GM12878 (cell line): ENCODE data around the gene WNT3A. TPM values are rescaled to one million over a fixed set of nuclear protein-coding genes. Genes with fewer than 3 reads are reported as not detected.

Experiments used
- ATAC-seq: fragments of 200-7000 bp; cut with Tn5 transposase; 3 replicates; pipeline ENCODE4 v1.9.1; 2020; ENCODE audit warnings: mild to moderate bottlenecking, moderate library complexity
- BruUV-seq: library from RNA; stranded (reverse); fragments of 400-500 nt; replicated peaks from 2 replicates; lab custom pipeline; 2021; lab: Mats Ljungman, UMichigan
- CTCF ChIA-PET: fragments of 300-600 bp; sonication (Branson Sonifier 250); formaldehyde crosslinking; extraction: SDS; loops from one replicate; lab custom pipeline; 2021; ENCODE audit warnings: inconsistent platforms; lab: Yijun Ruan, JAX
- POLR2A ChIA-PET: fragments of 350-600 bp; formaldehyde crosslinking; extraction: SDS; loops from one replicate; lab custom pipeline; 2021; ENCODE audit warnings: inconsistent platforms; lab: Charles Lee
- RAD21 ChIA-PET: fragments of 300-600 bp; sonication (Branson Sonifier 250); formaldehyde crosslinking; loops from one replicate; lab custom pipeline; 2023; ENCODE audit warnings: antibody characterized with exemption; ENCODE audit not compliant: unreplicated experiment; lab: Charles Lee
- SMC1A ChIA-PET: fragments of 300-600 bp; sonication (Branson Sonifier 250); formaldehyde crosslinking; loops from one replicate; lab custom pipeline; 2023; ENCODE audit not compliant: unreplicated experiment, uncharacterized antibody; lab: Charles Lee
- DNase-seq: peaks from one replicate; pipeline ENCODE4 v3.0.0-alpha.2; 2011; ENCODE audit warnings: low read depth, low spot score
- FAIRE-seq: peaks from 3 replicates; lab custom pipeline; 2011; peaks lifted over from hg19 to GRCh38; lab: Jason Lieb, UNC
- H2AFZ ChIP-seq: 2 replicates; pipeline ENCODE4 v1.6.0; 2011; ENCODE audit warnings: low read depth, low read length, control low read depth; ENCODE audit not compliant: control insufficient read depth
- H3K27ac ChIP-seq: 2 replicates; pipeline ENCODE4 v1.5.1; 2011; ENCODE audit warnings: control low read depth; ENCODE audit not compliant: control insufficient read depth, insufficient read depth
- H3K27me3 ChIP-seq, 2 experiments: replicated peaks in 1 of 2; 2 replicates each; pipeline versions ENCODE4 v1.6.0 to v1.6.1; 2011; ENCODE audit warnings: low read length in 1 of 2; ENCODE audit not compliant: control insufficient read depth in 2 of 2, insufficient read depth in 2 of 2
- H3K36me3 ChIP-seq, 2 experiments: 2 replicates each; pipeline ENCODE4 v1.5.1; 2011; ENCODE audit warnings: low read length in 1 of 2; ENCODE audit not compliant: control insufficient read depth in 2 of 2, insufficient read depth in 2 of 2
- H3K4me1 ChIP-seq: 2 replicates; pipeline ENCODE4 v1.6.1; 2011; ENCODE audit warnings: mild to moderate bottlenecking, low read length, moderate library complexity, mixed read lengths; ENCODE audit not compliant: control insufficient read depth, insufficient read depth
- H3K4me2 ChIP-seq: 2 replicates; pipeline ENCODE4 v1.6.0; 2011; ENCODE audit warnings: control low read depth; ENCODE audit not compliant: control insufficient read depth, insufficient read depth
- H3K4me3 ChIP-seq: fragments of 200-600 bp; sonication (generic); 2 replicates; pipeline ENCODE4 v1.5.1; 2016
- H3K79me2 ChIP-seq: 2 replicates; pipeline ENCODE4 v1.6.0; 2011; ENCODE audit warnings: low read length; ENCODE audit not compliant: control insufficient read depth, insufficient read depth
- H3K9ac ChIP-seq: 2 replicates; pipeline ENCODE4 v1.8.0; 2011; ENCODE audit warnings: low read length, control low read depth, mixed read lengths; ENCODE audit not compliant: control insufficient read depth, insufficient read depth
- H3K9me3 ChIP-seq: replicated peaks from 3 replicates; pipeline ENCODE4 v1.5.1; 2011; ENCODE audit warnings: mild to moderate bottlenecking, low read length; ENCODE audit not compliant: control insufficient read depth, insufficient read depth
- H4K20me1 ChIP-seq: 2 replicates; pipeline ENCODE4 v1.6.0; 2011; ENCODE audit not compliant: control insufficient read depth, insufficient read depth
- ASH2L ChIP-seq: fragments of 300-600, 200-600 bp; sonication (generic); IDR thresholded peaks from 2 replicates; pipeline ENCODE4 v1.6.1; 2017; ENCODE audit warnings: low read depth, mild to moderate bottlenecking, borderline replicate concordance
- CBX5 ChIP-seq: sonication (generic); IDR thresholded peaks from 2 replicates; pipeline ENCODE4 v1.6.1; 2016; ENCODE audit warnings: low read depth, moderate library complexity, mild to moderate bottlenecking, inconsistent platforms
- CREM ChIP-seq: IDR thresholded peaks from 2 replicates; pipeline ENCODE4 v1.6.1; 2014; ENCODE audit warnings: antibody characterized with exemption, low read depth
- CTCF ChIP-seq, 3 experiments: IDR thresholded peaks in 2 of 3; conservative IDR thresholded peaks in 1 of 3; 2 replicates each; pipeline ENCODE4 v1.5.1; 2011; ENCODE audit warnings: low read depth in 3 of 3, low read length in 3 of 3, mild to moderate bottlenecking in 3 of 3, control low read depth in 2 of 3, moderate library complexity in 2 of 3, inconsistent platforms in 1 of 3, mixed read lengths in 1 of 3; ENCODE audit not compliant: control insufficient read depth in 2 of 3, insufficient read depth in 1 of 3; ENCODE audit errors: extremely low read depth in 1 of 3
- E4F1 ChIP-seq: fragments of 450-650 bp; IDR thresholded peaks from 2 replicates; pipeline ENCODE4 v1.6.1; 2018; ENCODE audit warnings: borderline replicate concordance, mild to moderate bottlenecking; ENCODE audit not compliant: partially characterized antibody
- IRF3 ChIP-seq: fragments of 450-650 bp; IDR thresholded peaks from 2 replicates; pipeline ENCODE4 v1.6.1; 2014; ENCODE audit warnings: mild to moderate bottlenecking
- NR2F1 ChIP-seq: fragments of 450-650 bp; conservative IDR thresholded peaks from 2 replicates; pipeline ENCODE4 v1.6.1; 2017; ENCODE audit warnings: mild to moderate bottlenecking
- NRF1 ChIP-seq: conservative IDR thresholded peaks from 2 replicates; pipeline ENCODE4 v1.6.1; 2011; ENCODE audit warnings: mild to moderate bottlenecking, low read depth, low read length, improper control_type of control experiment
- SMC3 ChIP-seq: IDR thresholded peaks from 2 replicates; pipeline ENCODE4 v1.6.1; 2011; ENCODE audit warnings: low read length, improper control_type of control experiment, borderline replicate concordance
- WGBS: methylation state at CpG from one replicate; pipeline ENCODE4 v1.1.6; 2016; ENCODE audit warnings: low lambda C conversion rate; ENCODE audit not compliant: insufficient replicate concordance, insufficient coverage; ENCODE audit errors: missing lambda C conversion rate; 5-methylcytosine and 5-hydroxymethylcytosine counted together
- in situ Hi-C: fragments of 300-500 bp; cut with MboI; formaldehyde crosslinking; loops from 9 replicates; pipeline ENCODE4 v1.14.3; 2018; ENCODE audit warnings: mixed read lengths
- intact Hi-C: fragments of 100-400 bp; cut with micrococcal nuclease; formaldehyde crosslinking; loops from one replicate; pipeline ENCODE4 v1.14.2; 2022; ENCODE audit not compliant: unreplicated experiment
- polyA plus RNA-seq, 11 experiments: library from polyadenylated mRNA; depleted of rRNA in 4 of 11; unstranded in 6 of 11; stranded (reverse) in 5 of 11; fragments of >200 nt; fragmentation: Nextera tagmentation in 4 of 11; fragmentation: Illumina TruSeq in 1 of 11; extraction: Ambion mirVana in 4 of 11; extraction: Trizol in 1 of 11; gene quantifications; 1 replicate in 1 of 11; 2 replicates in 10 of 11; pipeline versions ENCODE4 v1.2.1 to v1.2.3, GENCODE V29; 2011 to 2016; ENCODE audit warnings: inconsistent platforms in 2 of 11, missing spikeins in 2 of 11, low read depth in 1 of 11
- total RNA-seq, 4 experiments: library from RNA; depleted of rRNA in 3 of 4; stranded (reverse); fragments of >200 nt in 3 of 4; fragmentation: Illumina TruSeq in 1 of 4; extraction: Trizol in 1 of 4; gene quantifications; 2 replicates each; pipeline versions ENCODE4 v1.2.1 to v1.2.3, GENCODE V29; 2013 to 2021

The WNT3A gene
- total and polyA plus RNA-seq, 10 of the 15 experiments (the other 5 are each of a cell fraction or from before 2014, with no cell fraction given), result 0.16 TPM; not detected in 9

GRCh38 chr1:228073857-228074545, 67.2 kb downstream of the WNT3A start:
- Histone ChIP-seq H3K4me2 (no peak overlapping the region), H3K9me3 (no peaks in the 10 kb centered on the region), H3K27me3 (no peaks in the 10 kb centered on the region), H3K9ac (no peak overlapping the region), H3K4me1 (no peaks in the 10 kb centered on the region), H2AFZ (no peak overlapping the region), H4K20me1 (no peaks in the 10 kb centered on the region), H3K4me3 (no peak overlapping the region), H3K36me3 (no peaks in the 10 kb centered on the region), H3K27ac (no peak overlapping the region), H3K79me2 (no peaks in the 10 kb centered on the region)
- ChIA-PET RAD21 (interaction anchor here (0.6 to 2.3 kb wide), 5 partner anchors 68 to 76 kb away, joined by 3 to 17 read pairs (median 4); no protein-coding TSS in a partner anchor), CTCF (interaction anchor here (1.2 to 2.7 kb wide), 3 partner anchors 68 to 76 kb away, joined by 3 to 16 read pairs (median 15); no protein-coding TSS in a partner anchor), POLR2A (no interaction called here), SMC1A (interaction anchor here (0.8 to 1.7 kb wide), 4 partner anchors 48 to 76 kb away, joined by 3 to 4 read pairs (median 4); no protein-coding TSS in a partner anchor)
- no peak for FAIRE-seq
- peak; percentile 66 for ATAC-seq
- TF ChIP-seq SMC3, result peak; percentile 26; the same call in 1 of the 2 replicates
- TF ChIP-seq IRF3, result no peak
- no peak for TF ChIP-seq CREM
- peak in 2 of 3 experiments; percentile 32 to 48; a peak in 3 of 6 replicates for TF ChIP-seq CTCF (IDR thresholded peaks at IDR 0.05 in 2 of 3, conservative IDR thresholded peaks at IDR 0.05 in 1 of 3; ENCODE audit: control insufficient read depth in 2 of 3, extremely low read depth in 1 of 3, insufficient read depth in 1 of 3, low read depth in 3 of 3, low read length in 3 of 3)
- no peak for TF ChIP-seq E4F1
- no peak for TF ChIP-seq ASH2L
- no peak for TF ChIP-seq CBX5
- no peak for TF ChIP-seq NRF1
- 0 out of 2 replicates have a peak, but pooled peaks have one; percentile 16 for TF ChIP-seq NR2F1
- WGBS, result 38% methylated on average over 15 of the region's 16 CpGs
- no TSS peak for BruUV-seq
- intact Hi-C loops (loop anchor here (5.0 to 10.0 kb wide), 2 partner anchors 72 to 309 kb away; no protein-coding TSS in a partner anchor), in situ Hi-C loops (no loop called here)
- DNase-seq, result no peak
